Thymus (tissue), 14 donors: ENCODE measurements around the gene NEFH. TPM values are rescaled to one million over a fixed set of nuclear protein-coding genes. Genes with fewer than 3 reads are reported as not detected.
"Not testable (repeated sequence)": the region's sequence is repeated elsewhere in the genome, so short reads cannot be mapped to it uniquely, and the experiment has no call there.

Source experiments
- DNase-seq, 9 donors: peaks; one replicate each; pipeline ENCODE4 v3.0.0-alpha.2; 2013; ENCODE audit warnings: low spot score in 9 of 9, low read depth in 6 of 9, missing footprints in 1 of 9
- H3K27ac ChIP-seq, 2 donors: one replicate each; pipeline ENCODE4 v1.5.1; 2013; ENCODE audit warnings: control low read depth in 1 of 2, low read depth in 1 of 2, low read length in 1 of 2, mild to moderate bottlenecking in 1 of 2, moderate library complexity in 1 of 2
- H3K27me3 ChIP-seq, 2 donors: one replicate each; pipeline ENCODE4 v1.5.1; 2013; ENCODE audit warnings: low read length in 1 of 2; ENCODE audit not compliant: control insufficient read depth in 2 of 2, insufficient read depth in 1 of 2
- H3K36me3 ChIP-seq, 2 donors: one replicate each; pipeline ENCODE4 v1.5.1; 2013; ENCODE audit warnings: low read length in 1 of 2, mild to moderate bottlenecking in 1 of 2, moderate library complexity in 1 of 2; ENCODE audit not compliant: control insufficient read depth in 2 of 2, insufficient read depth in 2 of 2
- H3K4me1 ChIP-seq, 2 donors: one replicate each; pipeline ENCODE4 v1.5.1; 2013; ENCODE audit warnings: low read length in 2 of 2; ENCODE audit not compliant: control insufficient read depth in 2 of 2, insufficient read depth in 2 of 2
- H3K4me3 ChIP-seq, 2 donors: one replicate each; pipeline ENCODE4 v1.5.1; 2013; ENCODE audit warnings: low read length in 2 of 2, control low read depth in 1 of 2, mild to moderate bottlenecking in 1 of 2
- H3K9me3 ChIP-seq, 2 donors: one replicate each; pipeline ENCODE4 v1.5.1; 2013; ENCODE audit warnings: low read length in 1 of 2, mild to moderate bottlenecking in 1 of 2; ENCODE audit not compliant: control insufficient read depth in 2 of 2, insufficient read depth in 1 of 2
- WGBS: extraction: QIAGEN DNeasy Blood & Tissue Kit; methylation state at CpG from one replicate; pipeline ENCODE4 v1.1.7; 2013; 5-methylcytosine and 5-hydroxymethylcytosine counted together
- long read RNA-seq, 10 donors: transcript quantifications; one replicate each; lab custom pipeline, GENCODE V29; 2026
- polyA plus RNA-seq: library from polyadenylated mRNA; stranded (reverse); fragments of 200-250 nt; gene quantifications from one replicate; pipeline ENCODE4 v1.2.3, GENCODE V29; 2013
- total RNA-seq: library from RNA; stranded (reverse); fragments of 120-200 nt; gene quantifications from one replicate; pipeline ENCODE4 v1.2.4, GENCODE V29; 2013
- donor health status: healthy.

NEFH gene
- total RNA-seq: 0.99 TPM
- polyA plus RNA-seq: 0.62 TPM
- long read RNA-seq, donor 1: 0 reads
- long read RNA-seq, donor 2, partial matches to known transcripts: 0 of 3 reads
- long read RNA-seq, donor 2, other reads (novel, unspliced or antisense): 0 of 3 reads
- long read RNA-seq, donor 3: 0 reads
- long read RNA-seq, donor 4, partial matches to known transcripts: 0 of 2 reads
- long read RNA-seq, donor 4, other reads (novel, unspliced or antisense): 0 of 2 reads
- long read RNA-seq, donor 5, partial matches to known transcripts: 0 of 4 reads
- long read RNA-seq, donor 5, other reads (novel, unspliced or antisense): 0 of 4 reads
- long read RNA-seq, donor 6, partial matches to known transcripts: 0 of 1 reads
- long read RNA-seq, donor 6, other reads (novel, unspliced or antisense): 0 of 1 reads
- long read RNA-seq, donor 7, partial matches to known transcripts: 0 of 1 reads
- long read RNA-seq, donor 7, other reads (novel, unspliced or antisense): 0 of 1 reads
- long read RNA-seq, donor 8: 0 reads
- long read RNA-seq, donor 9, partial matches to known transcripts: 0 of 3 reads
- long read RNA-seq, donor 9, other reads (novel, unspliced or antisense): 0 of 3 reads
- long read RNA-seq, donor 10, partial matches to known transcripts: 0 of 2 reads
- long read RNA-seq, donor 10, other reads (novel, unspliced or antisense): 0 of 2 reads

GRCh38 chr22:29479417-29480261 is at the start of gene NEFH:
TSS of gene NEFH (plus strand) at chr22:29480218. CDS start at chr22:29480263, 45 bp downstream.
- Histone ChIP-seq H3K27ac (no peak within 1 kb of the TSS), H3K4me3 (no peak within 1 kb of the TSS), H3K9me3 (peaks cover 0 to 9% of the 10 kb centered on the region in 2 donors), H3K36me3 (no peaks in the 10 kb centered on the region), H3K4me1 (peaks cover 0 to 14% of the 10 kb centered on the region in 2 donors), H3K27me3 (peaks cover 38 to 77% of the 10 kb centered on the region in 2 donors)
- 14% methylated on average over 48 of the region's 48 CpGs for WGBS
- DNase-seq: no peak

GRCh38 chr22:29431986-29432385 is 48.0 kb upstream of the NEFH start:
- DNase-seq: no peak
- no peaks in the 10 kb centered on the region for H3K4me1 ChIP-seq
- H3K27me3 ChIP-seq: peaks cover 0 to 13% of the 10 kb centered on the region in 2 donors
- no peaks in the 10 kb centered on the region for H3K9me3 ChIP-seq
- no peak overlapping the region for H3K27ac ChIP-seq
- 92% methylated on average over 5 of the region's 5 CpGs for WGBS
- H3K36me3 ChIP-seq: no peaks in the 10 kb centered on the region
- no peak overlapping the region for H3K4me3 ChIP-seq

GRCh38 chr22:29433856-29434255 is 46.2 kb upstream of the NEFH start:
- no peak for DNase-seq
- H3K36me3 ChIP-seq: no peaks in the 10 kb centered on the region
- no peak overlapping the region for H3K27ac ChIP-seq
- H3K4me1 ChIP-seq: no peaks in the 10 kb centered on the region
- no peaks in the 10 kb centered on the region for H3K9me3 ChIP-seq
- peaks cover 0 to 13% of the 10 kb centered on the region in 2 donors for H3K27me3 ChIP-seq
- WGBS: 97% methylated on average over 3 of the region's 3 CpGs
- H3K4me3 ChIP-seq: no peak overlapping the region

- Histone ChIP-seq H3K27ac (no peak overlapping the region), H3K36me3 (no peaks in the 10 kb centered on the region), H3K4me1 (no peaks in the 10 kb centered on the region), H3K9me3 (no peaks in the 10 kb centered on the region), H3K27me3 (peaks cover 0 to 13% of the 10 kb centered on the region in 2 donors), H3K4me3 (no peak overlapping the region)
- DNase-seq: no peak
- 95% methylated on average over 7 of the region's 7 CpGs for WGBS
These were observed 45.7 kb upstream of the NEFH start for GRCh38 chr22:29434288-29434687.

- Histone ChIP-seq H3K27me3 (peaks cover 0 to 13% of the 10 kb centered on the region in 2 donors), H3K27ac (no peak overlapping the region), H3K9me3 (no peaks in the 10 kb centered on the region), H3K4me1 (no peaks in the 10 kb centered on the region), H3K4me3 (no peak overlapping the region), H3K36me3 (no peaks in the 10 kb centered on the region)
- 91% methylated on average over 5 of the region's 5 CpGs for WGBS
- DNase-seq: no peak
These were observed 44.5 kb upstream of the NEFH start for GRCh38 chr22:29435236-29436136.

GRCh38 chr22:29438283-29438682 is 41.7 kb upstream of the NEFH start, which contains the start of gene RFPL1:
TSS of gene RFPL1 (plus strand) at chr22:29438583.
- not testable (repeated sequence) for H3K4me3 ChIP-seq, H3K9me3 ChIP-seq, H3K27me3 ChIP-seq, H3K4me1 ChIP-seq, H3K27ac ChIP-seq, DNase-seq, H3K36me3 ChIP-seq
- WGBS: 96% methylated on average over 10 of the region's 10 CpGs

- H3K27ac ChIP-seq: no peak overlapping the region
These were observed 37.0 kb upstream of the NEFH start for GRCh38 chr22:29442976-29443375.

GRCh38 chr22:29443452-29443851 is 36.6 kb upstream of the NEFH start:
- no peaks in the 10 kb centered on the region for H3K36me3 ChIP-seq
- H3K4me1 ChIP-seq: no peaks in the 10 kb centered on the region
- H3K27ac ChIP-seq: no peak overlapping the region
- peaks cover 0 to 4% of the 10 kb centered on the region in 2 donors for H3K27me3 ChIP-seq
- no peaks in the 10 kb centered on the region for H3K9me3 ChIP-seq
- no peak overlapping the region for H3K4me3 ChIP-seq
- DNase-seq: no peak
- 83% methylated on average over 6 of the region's 6 CpGs for WGBS

More at GRCh38 chr22:29442976-29443375, 37.0 kb upstream of the NEFH start:
- Histone ChIP-seq H3K36me3 (no peaks in the 10 kb centered on the region), H3K4me1 (no peaks in the 10 kb centered on the region), H3K27me3 (peaks cover 0 to 4% of the 10 kb centered on the region in 2 donors), H3K4me3 (no peak overlapping the region), H3K9me3 (no peaks in the 10 kb centered on the region)
- no peak for DNase-seq
- WGBS: 89% methylated on average over 1 of the region's 1 CpG
